Activated CD4-positive, alpha-beta T cell treated with anti-CD3 and anti-CD28 coated beads for 36 hours (primary cell): ENCODE measurements around the gene RER1. TPM values are rescaled to one million over a fixed set of nuclear protein-coding genes. Genes with fewer than 3 reads are reported as not detected.

ENCODE experiments used
- ATAC-seq: fragments of 200-7000 bp; cut with Tn5 transposase; one replicate; pipeline ENCODE4 v1.10.0; 2021; ENCODE audit warnings: mild to moderate bottlenecking, moderate library complexity
- CTCF ChIA-PET: fragments of 350-600 bp; sonication (Branson Sonifier 250); formaldehyde crosslinking; loops from one replicate; lab custom pipeline; 2021; ENCODE audit warnings: antibody characterized with exemption; lab: Charles Lee
- POLR2A ChIA-PET: fragments of 350-600 bp; sonication (Branson Sonifier 250); formaldehyde crosslinking; loops from one replicate; lab custom pipeline; 2021; ENCODE audit warnings: antibody characterized with exemption, inconsistent platforms; lab: Charles Lee
- DNase-seq: peaks from one replicate; pipeline ENCODE4 v3.0.0-alpha.2; 2020
- H3K27ac Mint-ChIP-seq: one replicate; pipeline ENCODE4 v1.8.0; 2021; ENCODE audit warnings: mixed read lengths
- H3K27me3 Mint-ChIP-seq: one replicate; pipeline ENCODE4 v1.8.0; 2021; ENCODE audit warnings: mixed read lengths
- H3K36me3 Mint-ChIP-seq: one replicate; pipeline ENCODE4 v1.8.0; 2021; ENCODE audit warnings: low read depth, mixed read lengths
- H3K4me1 Mint-ChIP-seq: one replicate; pipeline ENCODE4 v1.8.0; 2021; ENCODE audit warnings: mixed read lengths
- H3K4me3 Mint-ChIP-seq: one replicate; pipeline ENCODE4 v1.8.0; 2021; ENCODE audit warnings: mild to moderate bottlenecking, moderate library complexity, mixed read lengths
- H3K9me3 Mint-ChIP-seq: one replicate; pipeline ENCODE4 v1.8.0; 2021; ENCODE audit warnings: low read depth, mixed read lengths
- intact Hi-C, 2 experiments: fragments of 100-400 bp; cut with DNase I in 1 of 2; cut with micrococcal nuclease in 1 of 2; formaldehyde crosslinking; loops; one replicate each; pipeline versions ENCODE4 v1.14.2 to v1.15.1; 2022 to 2024; cut with DNase I, micrococcal nuclease
- total RNA-seq, 2 experiments: library from RNA; stranded (reverse); gene quantifications; one replicate each; pipeline ENCODE4 v1.2.3, GENCODE V29; 2021

The RER1 gene
- total RNA-seq, 2 experiments from 2014 or later = 146 to 152 TPM

DNA sequence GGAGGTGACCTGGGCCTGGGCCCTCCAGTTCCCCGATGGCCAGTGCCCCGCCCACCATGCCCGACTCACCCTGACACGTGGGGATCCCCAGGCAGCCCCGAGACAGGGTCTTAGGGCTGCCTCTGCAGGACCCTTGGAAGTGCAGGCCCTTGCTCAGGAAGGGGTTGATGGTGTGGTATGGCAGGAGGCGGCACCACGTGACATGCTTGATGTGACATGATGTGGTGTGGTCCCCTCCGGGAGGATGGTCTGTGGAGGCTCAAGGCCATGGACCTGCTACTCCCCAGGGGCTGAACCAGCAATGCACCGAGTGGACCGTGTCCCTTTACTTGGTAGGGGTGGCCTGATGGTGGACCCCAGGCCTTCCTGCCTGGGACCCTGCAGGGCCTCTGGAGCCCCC, 62.6 kb downstream of the RER1 start:
- ChIA-PET POLR2A (no interaction called here), CTCF (no interaction called here)
- Mint-ChIP-seq H3K4me3 (no peak overlapping the region), H3K36me3 (no peaks in the 10 kb centered on the region), H3K9me3 (no peaks in the 10 kb centered on the region), H3K27ac (no peak overlapping the region), H3K27me3 (no peaks in the 10 kb centered on the region), H3K4me1 (no peaks in the 10 kb centered on the region)
- intact Hi-C loops = no loop called here
- ATAC-seq (no peak), DNase-seq (no peak)

Other genes starting within 250 kb of the RER1 start
- gene FAAP20, start 197.1 kb upstream of the RER1 start, total RNA-seq = 10 to 100 TPM; 69.7 to 84.4 TPM
- gene SKI, start 163.5 kb upstream of the RER1 start, total RNA-seq = 10 to 100 TPM; 28.7 to 34.0 TPM
- gene MORN1, start 287 bp upstream of the RER1 start, total RNA-seq = 1 to 10 TPM; 5.1 to 6.1 TPM
- 10 to 100 TPM; 15.1 to 17.7 TPM for gene PEX10, start 20.7 kb downstream of the RER1 start, total RNA-seq
- gene PLCH2, start 84.4 kb downstream of the RER1 start, total RNA-seq = 1 to 10 TPM; 5.1 to 6.3 TPM
- 10 to 100 TPM; 32.4 to 39.2 TPM for gene PANK4, start 134.8 kb downstream of the RER1 start, total RNA-seq
- under 1 TPM in 1 of 2 experiments, not detected in 1; 0.14 TPM for gene HES5, start 138.4 kb downstream of the RER1 start, total RNA-seq
- gene TNFRSF14, start 164.5 kb downstream of the RER1 start, total RNA-seq = 100 to 1,000 TPM; 135 to 145 TPM
- gene PRXL2B, start 194.9 kb downstream of the RER1 start, total RNA-seq = 10 to 100 TPM; 23.7 to 36.8 TPM
- gene MMEL1, start 241.2 kb downstream of the RER1 start, total RNA-seq = 1 to 10 TPM in 1 of 2 experiments, under 1 TPM in 1; 0.97 to 1.4 TPM